H1 (cell line): Measurements from ENCODE around the gene FMNL1. TPM values are rescaled to one million over a fixed set of nuclear protein-coding genes. Genes with fewer than 3 reads are reported as not detected.

Experiments
- CTCF ChIA-PET: fragments of 300-600 bp; sonication (Branson Sonifier 250); formaldehyde crosslinking; loops from one replicate; lab custom pipeline; 2021; ENCODE audit not compliant: partially characterized antibody; lab: Charles Lee
- POLR2A ChIA-PET: fragments of 300-600 bp; sonication (Branson Sonifier 250); formaldehyde crosslinking; loops from one replicate; lab custom pipeline; 2021; ENCODE audit warnings: inconsistent platforms; ENCODE audit not compliant: partially characterized antibody; lab: Charles Lee
- DNase-seq, 2 experiments: peaks; one replicate each; pipeline versions ENCODE4 v3.0.0 to v3.0.0-alpha.2; 2010 to 2022; ENCODE audit warnings: low spot score in 2 of 2, low read depth in 1 of 2, mixed read lengths in 1 of 2
- FAIRE-seq: peaks from 2 replicates; lab custom pipeline; 2011; peaks lifted over from hg19 to GRCh38; lab: Jason Lieb, UNC
- H2AFZ ChIP-seq: 2 replicates; pipeline ENCODE4 v1.8.1; 2012; ENCODE audit warnings: low read length, inconsistent platforms
- H2AK5ac ChIP-seq: 2 replicates; pipeline ENCODE4 v1.6.1; 2013; ENCODE audit warnings: low read depth, low read length
- H2BK120ac ChIP-seq: replicated peaks from 2 replicates; pipeline ENCODE3; 2013; ENCODE audit warnings: low read depth, low read length, inconsistent platforms
- H2BK12ac ChIP-seq: 2 replicates; pipeline ENCODE4 v1.6.1; 2013; ENCODE audit warnings: low read depth, low read length
- H2BK15ac ChIP-seq: 2 replicates; pipeline ENCODE4 v1.6.1; 2013; ENCODE audit warnings: low read length
- H2BK20ac ChIP-seq: 2 replicates; pipeline ENCODE4 v1.6.1; 2013; ENCODE audit warnings: low read length
- H2BK5ac ChIP-seq: 2 replicates; pipeline ENCODE4 v1.6.1; 2013; ENCODE audit warnings: low read depth, low read length
- H3K14ac ChIP-seq: 2 replicates; pipeline ENCODE4 v1.6.1; 2013; ENCODE audit warnings: inconsistent platforms; ENCODE audit not compliant: insufficient read length
- H3K18ac ChIP-seq: 2 replicates; pipeline ENCODE4 v1.6.1; 2013; ENCODE audit warnings: low read length; ENCODE audit errors: extremely low read depth
- H3K23ac ChIP-seq: 2 replicates; pipeline ENCODE4 v1.6.1; 2013; ENCODE audit warnings: inconsistent platforms; ENCODE audit not compliant: insufficient read length
- H3K23me2 ChIP-seq: 2 replicates; pipeline ENCODE4 v1.6.1; 2013; ENCODE audit warnings: low read depth, low read length
- H3K27ac ChIP-seq: 2 replicates; pipeline ENCODE4 v1.6.1; 2011; ENCODE audit warnings: low read depth, low read length, inconsistent platforms
- H3K27me3 ChIP-seq, 4 experiments: replicated peaks in 1 of 4; 1 replicate in 1 of 4; 2 replicates in 3 of 4; pipeline versions ENCODE4 v1.6.1 to v1.8.1; 2011 to 2013; ENCODE audit warnings: low read length in 3 of 4, mild to moderate bottlenecking in 3 of 4, inconsistent platforms in 2 of 4, mixed read lengths in 2 of 4, moderate library complexity in 1 of 4; ENCODE audit not compliant: control insufficient read depth in 3 of 4, insufficient read depth in 3 of 4; ENCODE audit errors: extremely low read depth in 1 of 4
- H3K36me3 ChIP-seq, 4 experiments: 2 replicates each; pipeline versions ENCODE4 v1.6.1 to v1.8.1; 2011 to 2013; ENCODE audit warnings: mild to moderate bottlenecking in 4 of 4, low read length in 3 of 4, moderate library complexity in 2 of 4, control low read depth in 1 of 4, inconsistent platforms in 1 of 4; ENCODE audit not compliant: insufficient read depth in 4 of 4, control insufficient read depth in 2 of 4
- H3K4ac ChIP-seq: replicated peaks from 2 replicates; pipeline ENCODE3; 2013; ENCODE audit warnings: low read length, low read depth, mixed read lengths, inconsistent platforms; ENCODE audit not compliant: insufficient read length
- H3K4me1 ChIP-seq, 4 experiments: replicated peaks in 1 of 4; 1 replicate in 1 of 4; 2 replicates in 3 of 4; pipeline versions ENCODE4 v1.6.1 to v1.8.1; 2011 to 2013; ENCODE audit warnings: low read length in 3 of 4, inconsistent platforms in 2 of 4, mixed read lengths in 1 of 4; ENCODE audit not compliant: insufficient read depth in 4 of 4, control insufficient read depth in 3 of 4
- H3K4me2 ChIP-seq, 2 experiments: 2 replicates each; pipeline versions ENCODE4 v1.6.1 to v1.8.1; 2011 to 2013; ENCODE audit warnings: low read depth in 2 of 2, low read length in 2 of 2, control low read depth in 1 of 2, inconsistent platforms in 1 of 2, mild to moderate bottlenecking in 1 of 2; ENCODE audit not compliant: insufficient read depth in 1 of 2
- H3K4me3 ChIP-seq, 4 experiments: fragments of 200-600, 300-600 bp in 1 of 4; sonication (generic), shearing (Covaris generic), sonication (Bioruptor Twin) in 1 of 4; 2 replicates each; pipeline versions ENCODE4 v1.5.1 to v1.8.1; 2011 to 2016; ENCODE audit warnings: low read length in 4 of 4, low read depth in 3 of 4, control low read depth in 2 of 4, inconsistent platforms in 2 of 4, mild to moderate bottlenecking in 2 of 4, mixed read lengths in 1 of 4, moderate library complexity in 1 of 4; ENCODE audit not compliant: insufficient read depth in 2 of 4; ENCODE audit errors: extremely low read depth in 1 of 4
- H3K56ac ChIP-seq: replicated peaks from 2 replicates; pipeline ENCODE3; 2013; ENCODE audit warnings: low read depth, mild to moderate bottlenecking, mixed read lengths, low read length, inconsistent platforms; ENCODE audit not compliant: insufficient read length
- H3K79me1 ChIP-seq: 2 replicates; pipeline ENCODE4 v1.6.1; 2013; ENCODE audit warnings: low read depth, low read length, control low read depth
- H3K79me2 ChIP-seq, 2 experiments: 2 replicates each; pipeline versions ENCODE4 v1.6.1 to v1.8.1; 2012 to 2013; ENCODE audit warnings: low read length in 2 of 2, mild to moderate bottlenecking in 2 of 2, inconsistent platforms in 1 of 2; ENCODE audit not compliant: insufficient read depth in 2 of 2, control insufficient read depth in 1 of 2
- H3K9ac ChIP-seq, 4 experiments: replicated peaks in 1 of 4; 1 replicate in 1 of 4; 2 replicates in 3 of 4; pipeline versions ENCODE4 v1.6.1 to v1.8.1; 2011 to 2013; ENCODE audit warnings: low read depth in 3 of 4, low read length in 3 of 4, control low read depth in 2 of 4, mild to moderate bottlenecking in 2 of 4, moderate library complexity in 2 of 4, inconsistent platforms in 1 of 4; ENCODE audit errors: extremely low read depth in 1 of 4
- H3K9me3 ChIP-seq, 2 experiments: 2 replicates each; pipeline versions ENCODE4 v1.6.1 to v1.8.1; 2012 to 2013; ENCODE audit warnings: mild to moderate bottlenecking in 2 of 2, moderate library complexity in 2 of 2, control low read depth in 1 of 2, inconsistent platforms in 1 of 2, low read depth in 1 of 2, low read length in 1 of 2, mixed read lengths in 1 of 2; ENCODE audit not compliant: insufficient read depth in 2 of 2
- H4K20me1 ChIP-seq, 2 experiments: replicated peaks in 1 of 2; 2 replicates each; pipeline versions ENCODE3 to v1.8.1; 2011 to 2013; ENCODE audit warnings: inconsistent platforms in 2 of 2, low read length in 2 of 2, mild to moderate bottlenecking in 1 of 2; ENCODE audit not compliant: insufficient read depth in 2 of 2, control insufficient read depth in 1 of 2
- H4K5ac ChIP-seq: 2 replicates; pipeline ENCODE4 v1.6.1; 2013; ENCODE audit warnings: low read length, low read depth, mixed read lengths, inconsistent platforms; ENCODE audit not compliant: insufficient read length
- H4K8ac ChIP-seq: 2 replicates; pipeline ENCODE4 v1.8.0; 2013; ENCODE audit warnings: mild to moderate bottlenecking, moderate library complexity, low read length, inconsistent platforms; ENCODE audit not compliant: insufficient read depth; ENCODE audit errors: extremely low read depth
- H4K91ac ChIP-seq: replicated peaks from 2 replicates; pipeline ENCODE3; 2013; ENCODE audit warnings: low read length, mixed read lengths, inconsistent platforms; ENCODE audit not compliant: insufficient read length
- BCL11A ChIP-seq, 2 experiments: IDR thresholded peaks; one replicate each; pipeline ENCODE4 v1.6.1; 2011; ENCODE audit warnings: low read depth in 2 of 2, low read length in 2 of 2, mild to moderate bottlenecking in 2 of 2
- CBX5 ChIP-seq: fragments of 300-800, 300-1000 bp; sonication (generic); IDR thresholded peaks from 2 replicates; pipeline ENCODE4 v1.7.1; 2016; ENCODE audit warnings: antibody characterized with exemption, low read length, low read depth
- CHD1 ChIP-seq: IDR thresholded peaks from 2 replicates; pipeline ENCODE4 v1.6.1; 2012; ENCODE audit warnings: low read depth, low read length, improper control_type of control experiment
- EP300 ChIP-seq, 2 experiments: IDR thresholded peaks; 1 replicate in 1 of 2; 2 replicates in 1 of 2; pipeline ENCODE4 v1.6.1; 2011 to 2012; ENCODE audit warnings: low read depth in 2 of 2, low read length in 2 of 2, mild to moderate bottlenecking in 2 of 2, borderline replicate concordance in 1 of 2, inconsistent platforms in 1 of 2, moderate library complexity in 1 of 2
- EZH2 ChIP-seq: fragments of 200-600 bp; sonication (generic); IDR thresholded peaks from 2 replicates; pipeline ENCODE4 v1.7.1; 2012; ENCODE audit warnings: low read depth, mild to moderate bottlenecking, moderate library complexity, low read length, inconsistent platforms; ENCODE audit not compliant: severe bottlenecking
- GABPA ChIP-seq: IDR thresholded peaks from 2 replicates; pipeline ENCODE4 v1.6.1; 2011; ENCODE audit warnings: mild to moderate bottlenecking, low read length, moderate library complexity, borderline replicate concordance; ENCODE audit not compliant: insufficient read depth
- HDAC2 ChIP-seq, 2 experiments: fragments of 300-600 bp in 1 of 2; sonication (generic) in 1 of 2; IDR thresholded peaks; 2 replicates each; pipeline ENCODE4 v1.6.1; 2011 to 2012; ENCODE audit warnings: low read depth in 2 of 2, low read length in 2 of 2, mild to moderate bottlenecking in 2 of 2, moderate library complexity in 2 of 2, borderline replicate concordance in 1 of 2, inconsistent platforms in 1 of 2
- KDM5A ChIP-seq: fragments of 200-600 bp; IDR thresholded peaks from 2 replicates; pipeline ENCODE4 v1.7.1; 2012; ENCODE audit warnings: mild to moderate bottlenecking, low read length, inconsistent platforms, mixed read lengths
- NRF1 ChIP-seq: IDR thresholded peaks from 2 replicates; pipeline ENCODE4 v1.6.1; 2011; ENCODE audit warnings: mild to moderate bottlenecking, low read depth, low read length, improper control_type of control experiment
- PHF8 ChIP-seq: fragments of 200-600 bp; sonication (generic); conservative IDR thresholded peaks from 2 replicates; pipeline ENCODE4 v1.7.1; 2012; ENCODE audit warnings: low read depth, mild to moderate bottlenecking, inconsistent platforms, low read length, moderate library complexity
- RXRA ChIP-seq: IDR thresholded peaks from 2 replicates; pipeline ENCODE4 v1.6.1; 2011; ENCODE audit warnings: low read depth, mild to moderate bottlenecking, low read length, moderate library complexity; ENCODE audit not compliant: insufficient read depth
- SIX5 ChIP-seq: IDR thresholded peaks from 2 replicates; pipeline ENCODE4 v1.6.1; 2011; ENCODE audit warnings: mild to moderate bottlenecking, low read depth, low read length
- SP1 ChIP-seq: IDR thresholded peaks from 2 replicates; pipeline ENCODE4 v1.6.1; 2011; ENCODE audit warnings: low read depth, low read length
- TCF12 ChIP-seq: IDR thresholded peaks from 2 replicates; pipeline ENCODE4 v1.6.1; 2011; ENCODE audit warnings: low read depth, mild to moderate bottlenecking, low read length
- WGBS, 2 experiments: shearing (Covaris generic) in 1 of 2; methylation state at CpG; one replicate each; pipeline versions ENCODE4 v1.1.6 to v1.1.7; 2013 to 2015; ENCODE audit warnings: low lambda C conversion rate in 2 of 2, mixed read lengths in 2 of 2, inconsistent platforms in 1 of 2, low coverage in 1 of 2, missing lambda C conversion rate in 1 of 2; ENCODE audit not compliant: insufficient replicate concordance in 2 of 2, insufficient coverage in 1 of 2, insufficient read length in 1 of 2; ENCODE audit errors: extremely low coverage in 1 of 2, missing lambda C conversion rate in 1 of 2; 5-methylcytosine and 5-hydroxymethylcytosine counted together
- polyA plus RNA-seq, 7 experiments: library from polyadenylated mRNA; depleted of rRNA in 3 of 7; stranded (reverse) in 5 of 7; unstranded in 2 of 7; fragments of >200 nt in 5 of 7; fragments of 200-250 nt in 2 of 7; gene quantifications; 1 replicate in 5 of 7; 2 replicates in 1 of 7; 4 replicates in 1 of 7; pipeline versions ENCODE4 v1.2.1 to v1.2.3, GENCODE V29; 2011 to 2013; ENCODE audit warnings: missing spikeins in 2 of 7, mixed read lengths in 2 of 7
- total RNA-seq: library from RNA; stranded (reverse); fragmentation: NEBNext Ultra II Directional; extraction: Animal tissue kit (Norgen Biotek cat#: 25700); gene quantifications from 2 replicates; pipeline ENCODE4 v1.2.1, GENCODE V29; 2021

Gene FMNL1
- total and polyA plus RNA-seq, 2 of the 8 experiments (the other 6 are each of a cell fraction or from before 2014, with no cell fraction given), result 2.5 to 8.6 TPM

GRCh38 chr17:45265821-45266220, 44.1 kb downstream of the FMNL1 start:
- Histone ChIP-seq H2AK5ac (no peak overlapping the region), H4K91ac (no peak overlapping the region), H3K23me2 (peaks cover 6% of the 10 kb centered on the region), H3K56ac (no peak overlapping the region), H3K27me3 (peaks cover 0 to 2% (median 0%) of the 10 kb centered on the region in 4 experiments; a peak in 2 of 7 replicates), H3K79me2 (no peaks in the 10 kb centered on the region), H3K18ac (no peak overlapping the region), H4K8ac (no peak overlapping the region), H2BK12ac (no peak overlapping the region), H3K9me3 (no peaks in the 10 kb centered on the region), H3K4me3 (no peak overlapping the region), H2BK5ac (no peak overlapping the region), H3K4me2 (no peak overlapping the region), H2BK120ac (no peak overlapping the region), H3K4me1 (peaks cover 4 to 10% (median 6%) of the 10 kb centered on the region in 4 experiments; a peak in 5 of 7 replicates), H3K9ac (no peak overlapping the region), H2BK20ac (no peak overlapping the region), H3K4ac (no peak overlapping the region), H3K14ac (no peak overlapping the region), H2BK15ac (no peak overlapping the region), H3K27ac (no peak overlapping the region), H2AFZ (no peak overlapping the region), H3K36me3 (peaks cover 4 to 17% (median 12%) of the 10 kb centered on the region in 4 experiments), H3K23ac (no peak overlapping the region), H4K20me1 (no peaks in the 10 kb centered on the region), H4K5ac (no peak overlapping the region), H3K79me1 (no peaks in the 10 kb centered on the region)
- ChIA-PET CTCF (interaction anchor here (0.8 to 29.1 kb wide), 12 partner anchors 10 to 130 kb away, joined by 3 to 579 read pairs (median 8); partner anchors contain the start of gene ACBD4), POLR2A (interaction anchor here (1.0 to 4.3 kb wide), 3 partner anchors 9 to 157 kb away, joined by 3 to 16 read pairs (median 7); no protein-coding TSS in a partner anchor)
- 100% methylated on average over 1 of the region's 1 CpG; no CpG with 5 or more reads in 1 of the 2 experiments for WGBS, 2 experiments
- FAIRE-seq (no peak), DNase-seq (no peak)
- TF ChIP-seq SIX5 (no peak), CBX5 (no peak), TCF12 (no peak), EZH2 (no peak), PHF8 (no peak), RXRA (no peak), KDM5A (no peak), HDAC2 (IDR thresholded peaks at IDR 0.05; ENCODE audit: borderline replicate concordance in 1 of 2, low read depth in 2 of 2, low read length in 2 of 2) (no peak), CHD1 (no peak), EP300 (IDR thresholded peaks at IDR 0.05; ENCODE audit: borderline replicate concordance in 1 of 2, low read depth in 2 of 2, low read length in 2 of 2) (no peak), BCL11A (IDR thresholded peaks at IDR 0.05; ENCODE audit: low read depth in 2 of 2, low read length in 2 of 2) (no peak), SP1 (no peak), GABPA (no peak), NRF1 (no peak)
